ENCODE data around the gene NPBWR2.

DNA sequence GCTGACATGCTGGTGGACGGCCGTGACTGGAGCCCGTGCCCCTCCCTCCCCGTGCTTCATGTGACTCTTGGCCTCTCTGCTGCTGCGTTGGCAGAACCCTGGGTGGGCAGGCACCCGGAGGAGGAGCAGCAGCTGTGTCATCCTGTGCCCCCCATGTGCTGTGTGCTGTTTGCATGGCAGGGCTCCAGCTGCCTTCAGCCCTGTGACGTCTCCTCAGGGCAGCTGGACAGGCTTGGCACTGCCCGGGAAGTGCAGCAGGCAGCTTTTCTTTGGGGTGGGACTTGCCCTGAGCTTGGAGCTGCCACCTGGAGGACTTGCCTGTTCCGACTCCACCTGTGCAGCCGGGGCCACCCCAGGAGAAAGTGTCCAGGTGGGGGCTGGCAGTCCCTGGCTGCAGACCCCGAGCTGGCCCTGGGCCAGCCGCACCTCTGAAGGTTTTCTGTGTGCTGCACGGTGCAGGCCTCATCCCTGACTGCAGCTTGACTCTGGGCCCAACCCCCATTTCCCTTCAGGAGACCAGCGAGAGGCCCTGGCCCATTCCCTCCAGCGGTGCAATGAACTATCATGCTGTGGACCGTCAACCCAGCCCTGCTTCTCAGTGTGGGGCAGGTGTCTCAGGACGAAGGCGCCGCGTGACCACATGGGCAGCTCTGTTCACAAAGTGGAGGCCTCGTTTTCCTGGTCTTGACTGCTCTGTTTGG is 8.1 kb downstream of the NPBWR2 start:
- TF ChIP-seq, protein P1, sequence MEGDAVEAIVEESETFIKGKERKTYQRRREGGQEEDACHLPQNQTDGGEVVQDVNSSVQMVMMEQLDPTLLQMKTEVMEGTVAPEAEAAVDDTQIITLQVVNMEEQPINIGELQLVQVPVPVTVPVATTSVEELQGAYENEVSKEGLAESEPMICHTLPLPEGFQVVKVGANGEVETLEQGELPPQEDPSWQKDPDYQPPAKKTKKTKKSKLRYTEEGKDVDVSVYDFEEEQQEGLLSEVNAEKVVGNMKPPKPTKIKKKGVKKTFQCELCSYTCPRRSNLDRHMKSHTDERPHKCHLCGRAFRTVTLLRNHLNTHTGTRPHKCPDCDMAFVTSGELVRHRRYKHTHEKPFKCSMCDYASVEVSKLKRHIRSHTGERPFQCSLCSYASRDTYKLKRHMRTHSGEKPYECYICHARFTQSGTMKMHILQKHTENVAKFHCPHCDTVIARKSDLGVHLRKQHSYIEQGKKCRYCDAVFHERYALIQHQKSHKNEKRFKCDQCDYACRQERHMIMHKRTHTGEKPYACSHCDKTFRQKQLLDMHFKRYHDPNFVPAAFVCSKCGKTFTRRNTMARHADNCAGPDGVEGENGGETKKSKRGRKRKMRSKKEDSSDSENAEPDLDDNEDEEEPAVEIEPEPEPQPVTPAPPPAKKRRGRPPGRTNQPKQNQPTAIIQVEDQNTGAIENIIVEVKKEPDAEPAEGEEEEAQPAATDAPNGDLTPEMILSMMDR (conservative IDR thresholded peaks at IDR 0.05), result no peak
- TF ChIP-seq ZFX (IDR thresholded peaks at IDR 0.05), result no peak
